Mononuclear cell (primary cell): Measurements from ENCODE around the gene XPR1. TPM values are rescaled to one million over a fixed set of nuclear protein-coding genes. Genes with fewer than 3 reads are reported as not detected.
"Not testable (repeated sequence)": the region's sequence is repeated elsewhere in the genome, so short reads cannot be mapped to it uniquely, and the experiment has no call there.

ENCODE experiments used
- H3K27me3 ChIP-seq: 2 replicates; pipeline ENCODE4 v1.6.0; 2011; ENCODE audit warnings: low read length, control low read depth; ENCODE audit not compliant: insufficient read depth
- H3K4me1 ChIP-seq: 2 replicates; pipeline ENCODE4 v1.5.1; 2011; ENCODE audit warnings: mild to moderate bottlenecking, low read length, control low read depth; ENCODE audit not compliant: insufficient read depth
- H3K4me3 ChIP-seq: 2 replicates; pipeline ENCODE4 v1.5.1; 2011; ENCODE audit warnings: mild to moderate bottlenecking, low read length, moderate library complexity
- H3K9me3 ChIP-seq: 2 replicates; pipeline ENCODE4 v1.5.1; 2011; ENCODE audit warnings: low read depth, mild to moderate bottlenecking, control low read depth, low read length
- total RNA-seq: library from RNA; depleted of rRNA; stranded (reverse); fragments of >200 nt; gene quantifications from one replicate; pipeline ENCODE4 v1.2.3, GENCODE V29; 2012

Gene XPR1
- total RNA-seq, 1 donor, result 19.4 TPM

DNA sequence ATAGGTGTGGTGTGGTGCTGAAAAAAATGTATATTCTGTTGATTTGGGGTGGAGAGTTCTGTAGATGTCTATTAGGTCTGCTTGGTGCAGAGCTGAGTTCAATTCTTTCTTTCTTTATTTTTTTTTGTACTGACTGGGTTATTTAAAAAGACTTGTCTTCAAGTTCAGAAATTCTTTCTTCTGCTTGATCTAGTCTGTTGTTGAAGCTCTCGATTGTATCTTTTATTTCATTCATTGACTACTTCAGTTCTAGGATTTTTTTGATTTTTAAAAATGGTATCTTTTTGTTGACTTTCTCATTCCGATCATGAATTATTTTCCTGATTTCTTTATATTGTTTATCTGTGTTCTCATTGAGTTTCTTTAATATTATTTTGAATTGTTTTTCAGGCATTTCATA is 70.6 kb downstream of the XPR1 start:
- not testable (repeated sequence) for H3K27me3 ChIP-seq, H3K4me1 ChIP-seq, H3K4me3 ChIP-seq
- peaks cover 32% of the 10 kb centered on the region for H3K9me3 ChIP-seq

DNA sequence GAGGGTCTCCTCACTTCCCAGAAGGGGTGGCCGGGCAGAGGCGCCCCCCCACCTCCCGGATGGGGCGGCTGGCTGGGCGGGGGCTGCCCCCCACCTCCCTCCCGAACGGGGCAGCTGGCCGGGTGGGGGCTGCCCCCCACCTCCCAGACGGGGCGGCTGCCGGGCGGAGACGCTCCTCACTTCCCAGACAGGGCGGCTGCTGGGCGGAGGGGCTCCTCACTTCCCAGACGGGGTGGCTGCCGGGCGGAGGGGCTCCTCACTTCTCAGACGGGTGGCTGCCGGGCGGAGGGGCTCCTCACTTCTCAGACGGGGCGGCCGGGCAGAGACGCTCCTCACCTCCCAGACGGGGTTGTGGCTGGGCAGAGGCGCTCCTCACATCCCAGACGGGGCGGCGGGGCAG is 78.9 kb downstream of the XPR1 start:
- H3K9me3 ChIP-seq, H3K27me3 ChIP-seq, H3K4me1 ChIP-seq, H3K4me3 ChIP-seq: not testable (repeated sequence)

DNA sequence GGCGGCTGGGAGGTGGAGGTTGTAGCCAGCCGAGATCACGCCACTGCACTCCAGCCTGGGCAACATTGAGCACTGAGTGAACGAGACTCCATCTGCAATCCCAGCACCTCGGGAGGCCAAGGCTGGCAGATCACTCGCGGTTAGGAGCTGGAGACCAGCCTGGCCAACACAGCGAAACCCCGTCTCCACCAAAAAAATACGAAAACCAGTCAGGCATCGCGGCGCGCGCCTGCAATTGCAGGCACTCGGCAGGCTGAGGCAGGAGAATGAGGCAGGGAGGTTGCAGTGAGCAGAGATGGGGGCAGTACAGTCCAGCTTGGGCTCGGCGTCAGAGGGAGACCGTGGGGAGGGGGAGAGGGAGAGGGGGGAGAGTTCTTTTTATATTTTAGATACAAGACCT is 79.4 kb downstream of the XPR1 start:
- H3K9me3 ChIP-seq, H3K4me3 ChIP-seq, H3K4me1 ChIP-seq, H3K27me3 ChIP-seq: not testable (repeated sequence)

DNA sequence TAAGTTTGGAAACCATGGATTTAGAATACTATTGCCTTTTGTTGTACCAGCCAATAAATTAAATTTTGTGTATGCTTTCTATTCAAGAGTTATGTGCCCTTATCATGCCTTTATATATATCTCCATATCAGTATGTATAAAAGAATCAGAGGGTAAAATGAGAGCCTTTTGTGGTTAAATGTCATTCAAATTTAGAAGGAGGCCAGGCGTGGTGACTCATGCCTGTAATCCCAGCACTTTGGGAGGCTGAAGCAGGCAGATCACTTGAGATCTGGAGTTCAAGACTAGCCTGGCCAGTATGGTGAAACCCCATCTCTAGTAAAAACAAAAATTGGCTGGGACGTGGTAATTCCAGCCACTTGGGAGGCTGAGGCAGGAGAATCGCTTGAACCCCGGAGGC is 88.9 kb downstream of the XPR1 start:
- H3K4me1 ChIP-seq, result no peaks in the 10 kb centered on the region
- H3K4me3 ChIP-seq, result no peak overlapping the region
- H3K27me3 ChIP-seq, result no peaks in the 10 kb centered on the region
- no peaks in the 10 kb centered on the region for H3K9me3 ChIP-seq

DNA sequence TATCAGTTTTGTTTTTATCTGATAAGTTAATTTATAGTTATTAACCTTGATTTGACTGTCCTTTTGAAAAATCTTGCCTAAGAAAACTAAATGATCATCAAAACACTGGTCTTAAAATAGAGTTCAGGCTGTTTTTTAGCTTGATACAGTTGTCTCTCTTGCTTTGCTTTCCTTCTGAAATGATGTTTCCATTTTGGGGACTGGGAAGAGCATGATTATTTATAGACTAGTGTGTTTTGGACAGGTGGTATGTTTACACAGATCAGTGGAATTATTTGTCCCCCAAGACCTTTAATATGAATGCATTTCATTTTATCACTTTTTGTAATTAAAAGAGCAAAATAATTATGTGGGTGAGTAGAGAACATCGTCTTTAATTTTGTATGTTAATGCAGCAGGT is 90.8 kb downstream of the XPR1 start:
- Histone ChIP-seq H3K4me3 (no peak overlapping the region), H3K9me3 (no peaks in the 10 kb centered on the region), H3K4me1 (no peaks in the 10 kb centered on the region), H3K27me3 (no peaks in the 10 kb centered on the region)

DNA sequence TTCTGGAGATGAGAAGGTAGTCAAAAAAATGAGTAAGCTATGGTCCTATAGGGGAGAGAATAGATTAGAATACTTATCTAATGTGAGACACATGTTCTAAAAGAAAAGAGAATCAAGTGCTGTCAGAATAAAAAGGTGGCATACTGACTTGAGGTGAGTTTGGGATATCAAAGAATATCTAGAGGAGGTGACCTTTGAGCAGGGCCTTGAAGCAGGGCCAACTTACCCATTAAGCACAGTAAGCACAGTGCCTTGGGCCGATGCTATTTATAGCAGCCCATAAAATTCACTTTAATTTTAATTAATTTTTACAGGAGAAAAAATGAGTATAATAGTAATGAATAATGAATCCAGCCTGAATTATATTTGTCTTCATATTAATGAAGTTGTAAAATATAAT is 92.2 kb downstream of the XPR1 start:
- Histone ChIP-seq H3K4me3 (no peak overlapping the region), H3K4me1 (no peaks in the 10 kb centered on the region), H3K9me3 (peaks cover under 1% of the 10 kb centered on the region), H3K27me3 (no peaks in the 10 kb centered on the region)

DNA sequence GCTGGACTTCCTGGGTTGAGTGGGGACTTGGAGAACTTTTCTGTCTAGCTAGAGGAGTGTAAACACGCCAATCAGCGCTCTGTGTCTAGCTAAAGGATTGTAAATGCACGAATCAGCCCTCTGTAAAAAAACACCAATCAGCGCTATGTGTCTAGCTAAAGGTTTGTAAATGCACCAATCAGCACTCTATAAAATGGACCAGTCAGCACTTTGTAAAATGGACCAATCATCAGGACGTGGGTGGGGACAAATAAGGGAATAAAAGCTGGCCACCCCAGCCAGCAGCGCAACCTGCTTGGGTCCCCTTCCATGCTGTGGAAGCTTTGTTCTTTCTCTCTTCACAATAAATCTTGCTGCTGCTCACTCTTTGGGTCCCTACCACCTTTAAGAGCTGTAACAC is 94.2 kb downstream of the XPR1 start:
- peaks cover 16% of the 10 kb centered on the region for H3K9me3 ChIP-seq
- not testable (repeated sequence) for H3K27me3 ChIP-seq, H3K4me3 ChIP-seq, H3K4me1 ChIP-seq

DNA sequence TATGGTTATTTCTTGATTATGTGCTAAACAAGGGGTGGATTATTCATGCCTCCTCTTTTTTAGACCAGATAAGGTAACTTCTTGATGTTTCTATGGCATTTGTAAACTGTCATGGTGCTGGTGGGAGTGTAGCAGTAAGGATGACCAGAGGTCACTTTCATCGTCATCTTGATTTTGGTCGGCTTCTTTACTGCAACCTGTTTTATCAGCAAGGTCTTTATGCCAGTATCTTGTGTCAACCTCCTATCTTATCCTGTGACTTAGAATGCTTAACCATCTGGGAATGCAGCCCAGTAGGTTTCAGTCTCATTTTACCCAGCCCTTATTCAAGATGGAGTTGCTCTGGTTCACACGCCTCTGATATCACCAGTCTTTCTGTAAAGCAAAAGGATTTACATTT is 95.9 kb downstream of the XPR1 start:
- not testable (repeated sequence) for H3K4me1 ChIP-seq, H3K4me3 ChIP-seq, H3K27me3 ChIP-seq
- peaks cover 21% of the 10 kb centered on the region for H3K9me3 ChIP-seq

DNA sequence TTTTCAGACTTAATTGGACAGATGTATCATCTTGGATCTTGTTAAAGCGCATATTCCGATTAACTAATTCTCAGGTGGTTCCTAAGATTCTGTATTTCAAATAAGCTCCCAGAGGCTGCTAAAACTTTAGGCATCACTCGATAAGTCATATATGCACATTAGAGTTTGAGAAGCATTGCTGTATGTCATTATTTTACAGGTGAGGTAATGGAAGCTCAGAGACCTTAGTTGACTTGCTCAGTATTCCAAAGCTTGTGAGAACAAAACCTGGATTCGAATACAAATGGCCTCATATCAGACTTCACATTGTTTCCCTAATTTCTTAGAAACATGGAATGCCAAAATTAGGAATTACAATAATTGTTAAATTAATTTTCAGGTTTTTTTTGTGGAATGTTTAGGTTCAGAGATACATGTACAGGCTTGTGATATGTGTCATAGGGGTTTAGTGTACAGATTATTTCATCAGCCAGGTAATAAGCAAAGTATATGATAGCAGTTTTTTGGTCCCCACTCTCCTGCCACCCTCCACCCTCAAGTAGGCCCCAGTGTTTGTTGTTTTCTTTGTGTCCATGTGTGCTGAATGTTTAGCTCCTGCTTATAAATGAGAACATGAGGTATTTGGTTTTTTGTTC is 96.8 kb downstream of the XPR1 start:
- Histone ChIP-seq H3K27me3 (no peaks in the 10 kb centered on the region), H3K4me1 (no peaks in the 10 kb centered on the region), H3K4me3 (no peak overlapping the region), H3K9me3 (peaks cover 30% of the 10 kb centered on the region)

DNA sequence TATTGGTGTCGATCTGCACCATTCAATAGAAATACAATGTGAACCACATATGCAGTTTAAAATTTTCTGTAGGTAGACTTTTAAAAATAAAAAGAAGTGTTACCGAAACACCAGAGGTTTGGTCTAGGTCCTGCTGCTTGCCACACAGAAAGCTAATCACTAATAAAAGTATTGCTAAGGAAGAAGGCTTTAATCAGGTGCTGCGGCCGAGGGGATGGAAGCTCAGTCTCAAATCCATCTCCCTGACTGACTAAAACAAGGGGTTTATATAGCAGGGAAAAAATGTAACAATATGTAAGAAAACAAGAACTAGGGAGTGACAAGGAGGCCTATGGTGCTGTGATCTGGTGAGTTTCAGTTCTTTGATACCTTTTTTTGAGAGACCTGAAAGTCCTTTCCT is 99.3 kb downstream of the XPR1 start:
- Histone ChIP-seq H3K27me3 (no peaks in the 10 kb centered on the region), H3K4me3 (no peak overlapping the region), H3K4me1 (no peaks in the 10 kb centered on the region), H3K9me3 (peaks cover 52% of the 10 kb centered on the region)

DNA sequence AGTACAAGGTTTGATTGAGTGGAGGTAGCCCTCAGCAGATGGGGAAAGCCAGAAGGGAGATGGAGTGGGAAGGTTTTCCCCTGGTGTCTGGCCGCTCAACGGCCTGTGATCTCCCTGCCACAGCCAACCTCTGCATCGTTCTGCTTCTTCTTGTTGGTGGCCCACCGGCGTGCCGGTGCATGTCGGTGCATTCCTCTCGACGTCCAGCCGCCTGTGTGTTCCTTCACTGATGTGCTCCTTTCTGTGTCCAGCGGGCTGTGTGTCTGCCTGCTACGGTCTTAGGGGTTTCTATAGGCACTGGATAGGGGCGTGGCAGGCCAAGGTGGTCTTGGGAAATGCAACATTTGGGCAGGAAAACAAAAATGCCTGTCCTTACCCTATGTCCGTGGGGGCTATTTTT is 101.0 kb downstream of the XPR1 start:
- Histone ChIP-seq H3K9me3 (peaks cover 57% of the 10 kb centered on the region), H3K4me1 (no peaks in the 10 kb centered on the region), H3K27me3 (no peaks in the 10 kb centered on the region), H3K4me3 (no peak overlapping the region)

DNA sequence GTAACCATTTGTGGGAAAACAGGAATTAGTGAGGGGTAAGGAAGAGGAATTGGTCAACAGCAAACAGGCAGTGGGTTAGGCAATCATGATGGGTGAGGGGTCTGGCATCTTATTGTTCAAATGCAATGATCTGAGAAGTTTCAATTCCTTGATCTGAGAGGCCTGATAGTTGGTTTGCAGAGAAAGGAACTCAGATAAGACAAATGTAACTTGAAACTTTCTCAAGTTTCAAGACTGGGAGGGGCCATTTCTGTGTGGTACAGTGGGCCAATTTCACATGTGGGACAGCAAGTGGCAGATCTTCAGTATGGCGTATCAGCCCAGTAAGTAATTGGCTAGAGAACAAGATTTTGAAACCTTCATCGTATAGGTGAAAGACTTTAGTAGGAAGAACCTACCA is 102.5 kb downstream of the XPR1 start:
- no peaks in the 10 kb centered on the region for H3K4me1 ChIP-seq
- H3K4me3 ChIP-seq, result no peak overlapping the region
- H3K27me3 ChIP-seq, result no peaks in the 10 kb centered on the region
- peaks cover 54% of the 10 kb centered on the region for H3K9me3 ChIP-seq

DNA sequence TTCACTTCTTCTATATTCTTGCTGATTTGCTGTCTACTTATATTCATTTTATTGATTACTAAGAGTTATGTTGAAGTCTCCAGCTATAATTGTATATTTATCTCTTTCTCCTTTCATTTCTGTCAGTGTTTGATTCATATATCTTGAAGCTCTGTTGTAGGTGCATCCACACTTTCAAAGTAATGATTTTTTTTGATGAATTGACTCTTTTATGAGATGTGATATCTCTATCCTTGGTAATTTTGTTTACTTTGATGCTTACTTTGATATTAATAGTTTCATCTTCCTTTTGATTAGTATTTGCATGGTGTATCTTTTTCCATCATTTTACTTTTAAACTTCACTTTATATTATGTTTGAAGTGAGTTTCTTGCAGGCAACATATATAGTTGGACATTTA is 110.8 kb downstream of the XPR1 start:
- H3K27me3 ChIP-seq, result no peaks in the 10 kb centered on the region
- H3K9me3 ChIP-seq, result peaks cover 17% of the 10 kb centered on the region
- H3K4me3 ChIP-seq, result no peak overlapping the region
- H3K4me1 ChIP-seq, result no peaks in the 10 kb centered on the region

DNA sequence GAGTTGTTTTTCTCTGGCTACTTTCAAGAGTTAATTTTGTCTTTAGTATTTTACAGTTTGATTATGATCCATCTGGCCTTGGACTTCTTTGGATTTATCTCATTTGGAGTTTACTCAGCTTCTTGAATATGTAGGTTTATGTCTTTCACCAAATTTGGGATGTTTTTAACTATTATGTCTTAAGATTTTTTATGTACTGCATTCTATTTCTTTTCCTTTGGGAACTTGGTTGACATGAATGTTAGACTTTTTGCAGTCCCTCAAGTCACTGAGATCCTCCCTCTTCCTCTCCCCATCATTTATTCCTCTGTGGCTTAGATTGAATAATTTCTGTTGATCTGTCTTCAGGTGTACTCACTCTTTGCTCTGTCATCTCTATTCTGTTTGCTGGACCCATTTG is 112.0 kb downstream of the XPR1 start:
- no peaks in the 10 kb centered on the region for H3K27me3 ChIP-seq
- no peaks in the 10 kb centered on the region for H3K4me1 ChIP-seq
- H3K9me3 ChIP-seq, result peaks cover 17% of the 10 kb centered on the region
- H3K4me3 ChIP-seq, result no peak overlapping the region

DNA sequence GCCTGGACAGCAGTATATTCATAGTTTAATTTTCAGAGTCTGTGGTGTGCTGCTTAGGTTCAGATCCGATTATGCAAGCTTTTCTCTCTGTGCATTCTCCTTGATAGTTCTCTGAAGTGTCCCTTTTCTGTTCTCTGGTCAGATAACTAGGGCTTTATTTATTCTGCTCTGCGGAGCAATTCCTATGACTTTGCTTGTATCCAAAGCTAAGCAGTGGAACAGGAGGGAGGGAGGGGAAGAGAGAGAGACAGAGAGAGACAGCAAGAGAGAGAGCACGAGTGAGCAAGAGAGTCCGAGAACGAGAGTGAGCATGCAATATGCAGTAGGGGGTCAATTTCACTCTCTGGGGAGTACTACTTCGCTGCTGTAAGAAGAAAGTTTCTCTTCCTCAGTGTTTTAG is 113.3 kb downstream of the XPR1 start:
- Histone ChIP-seq H3K27me3 (no peaks in the 10 kb centered on the region), H3K4me1 (no peaks in the 10 kb centered on the region), H3K4me3 (no peak overlapping the region), H3K9me3 (peaks cover 17% of the 10 kb centered on the region)

DNA sequence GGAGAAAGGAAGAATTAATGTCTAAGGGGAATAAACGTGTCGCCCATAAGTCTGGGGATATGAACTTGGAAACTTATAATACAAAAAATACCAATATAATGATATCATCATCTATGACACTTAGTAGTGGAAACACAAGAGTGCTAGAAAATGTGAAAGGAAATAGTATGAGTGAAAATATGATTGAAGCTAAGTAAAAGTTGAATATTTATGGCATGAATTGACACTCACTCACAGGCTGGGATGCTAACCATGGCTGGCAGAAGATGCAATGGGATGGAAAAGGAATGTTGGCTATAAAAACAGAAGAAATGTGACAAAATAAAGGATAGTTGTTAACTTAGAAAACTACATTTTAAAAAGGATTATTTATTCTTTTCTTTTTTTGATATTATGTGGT is 120.1 kb downstream of the XPR1 start:
- no peaks in the 10 kb centered on the region for H3K4me1 ChIP-seq
- no peak overlapping the region for H3K4me3 ChIP-seq
- H3K27me3 ChIP-seq, result no peaks in the 10 kb centered on the region
- H3K9me3 ChIP-seq, result no peaks in the 10 kb centered on the region

DNA sequence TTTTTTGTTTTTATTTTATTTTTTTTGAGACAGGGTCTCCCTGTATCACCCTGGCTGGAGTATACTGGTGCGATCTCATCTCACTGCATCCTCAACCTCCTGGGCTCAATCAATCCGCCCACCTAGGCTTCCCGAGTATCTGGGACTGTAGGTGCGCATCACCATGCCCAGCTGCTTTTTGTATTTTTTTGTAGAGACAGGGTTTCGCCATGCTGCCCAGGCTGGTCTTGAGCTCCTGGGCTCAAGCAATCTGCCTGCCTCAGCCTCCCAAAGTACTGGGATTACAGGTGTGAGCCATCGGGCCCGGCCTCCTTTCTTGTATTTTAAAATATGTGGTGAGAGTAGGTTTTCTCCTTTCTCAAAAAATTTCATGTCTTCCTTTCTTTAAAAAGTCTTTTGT is 122.6 kb downstream of the XPR1 start:
- Histone ChIP-seq H3K4me1 (no peaks in the 10 kb centered on the region), H3K9me3 (no peaks in the 10 kb centered on the region), H3K27me3 (no peaks in the 10 kb centered on the region), H3K4me3 (no peak overlapping the region)
